ENCODE data around the gene HIF3A.

HIF3A gene

GRCh38 chr19:46344363-46344762 lies 47.5 kb downstream of the HIF3A start:
- Histone ChIP-seq H3F3A (ENCODE audit: insufficient read depth, low read length) (no peaks in the 10 kb centered on the region), H4K20me1 (ENCODE audit: insufficient read depth, low read length) (no peaks in the 10 kb centered on the region), H2AFZ (ENCODE audit: low read length) (no peak overlapping the region), H3K4me3 (ENCODE audit: low read depth, low read length, poor library complexity, severe bottlenecking) (no peak overlapping the region), H3K27me3 (ENCODE audit: insufficient read depth, low read length) (no peaks in the 10 kb centered on the region; the same call in none of the 2 replicates), H3K4me2 (ENCODE audit: low read length) (no peak overlapping the region), H3K36me3 (ENCODE audit: insufficient read depth, low read length) (no peaks in the 10 kb centered on the region), H3K4me1 (ENCODE audit: insufficient read depth, low read length, severe bottlenecking) (peaks cover 17% of the 10 kb centered on the region), H3K79me2 (ENCODE audit: insufficient read depth, low read length) (peaks cover 15% of the 10 kb centered on the region), H3K9ac (ENCODE audit: low read length) (no peak overlapping the region), H3K9me3 (ENCODE audit: low read length) (no peaks in the 10 kb centered on the region), H3K27ac (ENCODE audit: low read depth, low read length, poor library complexity, severe bottlenecking) (no peak overlapping the region), H3K9me2 (ENCODE audit: low read depth, low read length) (no peaks in the 10 kb centered on the region)
- TF ChIP-seq EZH2 (IDR thresholded peaks at IDR 0.05; ENCODE audit: borderline replicate concordance, low read length) = no peak
- no peak for TF ChIP-seq CTCF (IDR thresholded peaks at IDR 0.05; ENCODE audit: low read length)

- Histone ChIP-seq H3K9ac (ENCODE audit: low read length) (no peak overlapping the region), H3K4me1 (ENCODE audit: insufficient read depth, low read length, severe bottlenecking) (peaks cover 25% of the 10 kb centered on the region), H3K27ac (ENCODE audit: low read depth, low read length, poor library complexity, severe bottlenecking) (no peak overlapping the region), H3K27me3 (ENCODE audit: insufficient read depth, low read length) (no peaks in the 10 kb centered on the region; the same call in none of the 2 replicates), H2AFZ (ENCODE audit: low read length) (no peak overlapping the region), H3K79me2 (ENCODE audit: insufficient read depth, low read length) (peaks cover 16% of the 10 kb centered on the region), H3K4me3 (ENCODE audit: low read depth, low read length, poor library complexity, severe bottlenecking) (no peak overlapping the region), H3K9me3 (ENCODE audit: low read length) (no peaks in the 10 kb centered on the region), H3K9me2 (ENCODE audit: low read depth, low read length) (no peaks in the 10 kb centered on the region), H3K4me2 (ENCODE audit: low read length) (no peak overlapping the region), H4K20me1 (ENCODE audit: insufficient read depth, low read length) (no peaks in the 10 kb centered on the region), H3F3A (ENCODE audit: insufficient read depth, low read length) (no peaks in the 10 kb centered on the region), H3K36me3 (ENCODE audit: insufficient read depth, low read length) (no peaks in the 10 kb centered on the region)
- TF ChIP-seq EZH2 (IDR thresholded peaks at IDR 0.05; ENCODE audit: borderline replicate concordance, low read length) (no peak), CTCF (IDR thresholded peaks at IDR 0.05; ENCODE audit: low read length) (no peak)
Measured at GRCh38 chr19:46345157-46345556, 48.3 kb downstream of the HIF3A start.

GRCh38 chr19:46346821-46347571 lies 50.2 kb downstream of the HIF3A start, which contains the start of gene PPP5C:
Gene PPP5C (plus strand): TSS chr19:46347087. CDS start chr19:46347097, 10 bp downstream.
- Histone ChIP-seq H4K20me1 (ENCODE audit: insufficient read depth, low read length) (no peaks in the 10 kb centered on the region), H3K79me2 (ENCODE audit: insufficient read depth, low read length) (peaks cover 24% of the 10 kb centered on the region), H3K4me2 (ENCODE audit: low read length) (peak within 1 kb of the TSS; percentile 99), H3K27ac (ENCODE audit: low read depth, low read length, poor library complexity, severe bottlenecking) (peak within 1 kb of the TSS; percentile 69), H2AFZ (ENCODE audit: low read length) (peak within 1 kb of the TSS; percentile 57; the same call in 1 of the 2 replicates), H3K9me2 (ENCODE audit: low read depth, low read length) (no peaks in the 10 kb centered on the region), H3K36me3 (ENCODE audit: insufficient read depth, low read length) (peaks cover 7% of the 10 kb centered on the region; the same call in 1 of the 2 replicates), H3K9ac (ENCODE audit: low read length) (peak within 1 kb of the TSS; percentile 97), H3K4me1 (ENCODE audit: insufficient read depth, low read length, severe bottlenecking) (peaks cover 43% of the 10 kb centered on the region), H3K9me3 (ENCODE audit: low read length) (no peaks in the 10 kb centered on the region), H3F3A (ENCODE audit: insufficient read depth, low read length) (no peaks in the 10 kb centered on the region), H3K4me3 (ENCODE audit: low read depth, low read length, poor library complexity, severe bottlenecking) (peak within 1 kb of the TSS; percentile 92), H3K27me3 (ENCODE audit: insufficient read depth, low read length) (no peaks in the 10 kb centered on the region; the same call in 1 of the 2 replicates)
- TF ChIP-seq EZH2 (IDR thresholded peaks at IDR 0.05; ENCODE audit: borderline replicate concordance, low read length) (no peak), CTCF (IDR thresholded peaks at IDR 0.05; ENCODE audit: low read length) (peak; percentile 100)
